ENCODE data around the gene COL16A1.

The COL16A1 gene

GRCh38 chr1:31614414-31615005 is 89.3 kb downstream of the COL16A1 start:
- Histone ChIP-seq H3K9ac (ENCODE audit: insufficient read length, low read depth) (peak overlapping the region; percentile 21), H3K4me1 (ENCODE audit: insufficient read depth, insufficient read length) (peaks cover 26% of the 10 kb centered on the region), H3K4me3 (ENCODE audit: insufficient read length, low read depth) (no peak overlapping the region), H3K36me3 (ENCODE audit: insufficient read depth, insufficient read length, low read length) (no peaks in the 10 kb centered on the region), H3K27me3 (ENCODE audit: insufficient read depth, insufficient read length) (peaks cover 39% of the 10 kb centered on the region), H3K9me3 (ENCODE audit: insufficient read depth, low read length) (no peaks in the 10 kb centered on the region)
- DNase-seq (ENCODE audit: low read depth, low spot score) = no peak
- TF ChIP-seq ZNF274 (IDR thresholded peaks at IDR 0.05; ENCODE audit: low read depth, low read length) (no peak), YY1 (IDR thresholded peaks at IDR 0.05; ENCODE audit: insufficient read depth, insufficient read length) (no peak), SUZ12 (IDR thresholded peaks at IDR 0.05; ENCODE audit: extremely low read depth, insufficient read depth, insufficient read length) (no peak)

GRCh38 chr1:31609514-31610118 is 94.2 kb downstream of the COL16A1 start:
- H3K36me3 ChIP-seq (ENCODE audit: insufficient read depth, insufficient read length, low read length) = no peaks in the 10 kb centered on the region
- H3K27me3 ChIP-seq (ENCODE audit: insufficient read depth, insufficient read length) = no peaks in the 10 kb centered on the region
- no peaks in the 10 kb centered on the region for H3K9me3 ChIP-seq (ENCODE audit: insufficient read depth, low read length)
- peaks cover 11% of the 10 kb centered on the region for H3K4me1 ChIP-seq (ENCODE audit: insufficient read depth, insufficient read length)
- no peak for DNase-seq (ENCODE audit: low read depth, low spot score)
- no peak overlapping the region for H3K9ac ChIP-seq (ENCODE audit: insufficient read length, low read depth)
- no peak overlapping the region for H3K4me3 ChIP-seq (ENCODE audit: insufficient read length, low read depth)
- TF ChIP-seq ZNF274 (IDR thresholded peaks at IDR 0.05; ENCODE audit: low read depth, low read length) = no peak
- TF ChIP-seq YY1 (IDR thresholded peaks at IDR 0.05; ENCODE audit: insufficient read depth, insufficient read length) = no peak
- no peak for TF ChIP-seq SUZ12 (IDR thresholded peaks at IDR 0.05; ENCODE audit: extremely low read depth, insufficient read depth, insufficient read length)

- no peak overlapping the region for H3K4me3 ChIP-seq (ENCODE audit: insufficient read length, low read depth)
These were observed 96.5 kb downstream of the COL16A1 start for GRCh38 chr1:31607360-31607759.

GRCh38 chr1:31605908-31606427 is 97.8 kb downstream of the COL16A1 start:
- DNase-seq (ENCODE audit: low read depth, low spot score) = no peak
- Histone ChIP-seq H3K9ac (ENCODE audit: insufficient read length, low read depth) (no peak overlapping the region), H3K36me3 (ENCODE audit: insufficient read depth, insufficient read length, low read length) (no peaks in the 10 kb centered on the region), H3K9me3 (ENCODE audit: insufficient read depth, low read length) (no peaks in the 10 kb centered on the region), H3K4me1 (ENCODE audit: insufficient read depth, insufficient read length) (no peaks in the 10 kb centered on the region), H3K4me3 (ENCODE audit: insufficient read length, low read depth) (no peak overlapping the region), H3K27me3 (ENCODE audit: insufficient read depth, insufficient read length) (no peaks in the 10 kb centered on the region)
- TF ChIP-seq SUZ12 (IDR thresholded peaks at IDR 0.05; ENCODE audit: extremely low read depth, insufficient read depth, insufficient read length) (no peak), YY1 (IDR thresholded peaks at IDR 0.05; ENCODE audit: insufficient read depth, insufficient read length) (no peak), ZNF274 (IDR thresholded peaks at IDR 0.05; ENCODE audit: low read depth, low read length) (no peak)

More at GRCh38 chr1:31607360-31607759, 96.5 kb downstream of the COL16A1 start:
- Histone ChIP-seq H3K36me3 (ENCODE audit: insufficient read depth, insufficient read length, low read length) (no peaks in the 10 kb centered on the region), H3K9ac (ENCODE audit: insufficient read length, low read depth) (no peak overlapping the region), H3K27me3 (ENCODE audit: insufficient read depth, insufficient read length) (no peaks in the 10 kb centered on the region), H3K4me1 (ENCODE audit: insufficient read depth, insufficient read length) (no peaks in the 10 kb centered on the region), H3K9me3 (ENCODE audit: insufficient read depth, low read length) (no peaks in the 10 kb centered on the region)
- no peak for TF ChIP-seq ZNF274 (IDR thresholded peaks at IDR 0.05; ENCODE audit: low read depth, low read length)
- no peak for TF ChIP-seq SUZ12 (IDR thresholded peaks at IDR 0.05; ENCODE audit: extremely low read depth, insufficient read depth, insufficient read length)
- no peak for TF ChIP-seq YY1 (IDR thresholded peaks at IDR 0.05; ENCODE audit: insufficient read depth, insufficient read length)
- no peak for DNase-seq (ENCODE audit: low read depth, low spot score)
